ENCODE results near the gene ABI3.

ABI3 gene

DNA sequence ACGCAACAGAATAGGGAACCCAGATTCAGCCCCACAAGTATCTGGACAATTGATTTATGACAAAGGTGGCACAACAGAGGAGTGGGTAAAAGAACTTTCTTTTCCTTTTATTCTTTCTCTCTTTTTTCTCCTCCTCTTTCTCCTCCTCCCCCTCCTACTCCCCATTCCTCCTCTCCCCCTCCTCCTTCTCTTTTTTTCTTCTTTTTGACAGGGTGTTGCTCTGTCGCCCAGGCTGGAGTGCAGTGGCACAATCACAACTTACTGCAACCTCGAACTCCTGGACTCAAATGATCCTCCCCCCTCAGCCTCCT, 16.3 kb upstream of the ABI3 start:
- H3K9me3 ChIP-seq, result no peaks in the 10 kb centered on the region
- DNase-seq, result no peak
- TF ChIP-seq, protein P1, sequence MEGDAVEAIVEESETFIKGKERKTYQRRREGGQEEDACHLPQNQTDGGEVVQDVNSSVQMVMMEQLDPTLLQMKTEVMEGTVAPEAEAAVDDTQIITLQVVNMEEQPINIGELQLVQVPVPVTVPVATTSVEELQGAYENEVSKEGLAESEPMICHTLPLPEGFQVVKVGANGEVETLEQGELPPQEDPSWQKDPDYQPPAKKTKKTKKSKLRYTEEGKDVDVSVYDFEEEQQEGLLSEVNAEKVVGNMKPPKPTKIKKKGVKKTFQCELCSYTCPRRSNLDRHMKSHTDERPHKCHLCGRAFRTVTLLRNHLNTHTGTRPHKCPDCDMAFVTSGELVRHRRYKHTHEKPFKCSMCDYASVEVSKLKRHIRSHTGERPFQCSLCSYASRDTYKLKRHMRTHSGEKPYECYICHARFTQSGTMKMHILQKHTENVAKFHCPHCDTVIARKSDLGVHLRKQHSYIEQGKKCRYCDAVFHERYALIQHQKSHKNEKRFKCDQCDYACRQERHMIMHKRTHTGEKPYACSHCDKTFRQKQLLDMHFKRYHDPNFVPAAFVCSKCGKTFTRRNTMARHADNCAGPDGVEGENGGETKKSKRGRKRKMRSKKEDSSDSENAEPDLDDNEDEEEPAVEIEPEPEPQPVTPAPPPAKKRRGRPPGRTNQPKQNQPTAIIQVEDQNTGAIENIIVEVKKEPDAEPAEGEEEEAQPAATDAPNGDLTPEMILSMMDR (IDR thresholded peaks at IDR 0.05), result no peak
- H3K27me3 ChIP-seq, result no peaks in the 10 kb centered on the region
- H3K36me3 ChIP-seq, result no peaks in the 10 kb centered on the region
- intact Hi-C loops (cut with DNase I; ENCODE audit: low total_unique reads), result no loop called here
- H3K27ac ChIP-seq, result peak overlapping the region; percentile 96 to 98
- peaks cover 0 to 15% (median 7%) of the 10 kb centered on the region in 4 donors for H3K4me1 ChIP-seq
- no peak overlapping the region for H3K4me3 ChIP-seq

DNA sequence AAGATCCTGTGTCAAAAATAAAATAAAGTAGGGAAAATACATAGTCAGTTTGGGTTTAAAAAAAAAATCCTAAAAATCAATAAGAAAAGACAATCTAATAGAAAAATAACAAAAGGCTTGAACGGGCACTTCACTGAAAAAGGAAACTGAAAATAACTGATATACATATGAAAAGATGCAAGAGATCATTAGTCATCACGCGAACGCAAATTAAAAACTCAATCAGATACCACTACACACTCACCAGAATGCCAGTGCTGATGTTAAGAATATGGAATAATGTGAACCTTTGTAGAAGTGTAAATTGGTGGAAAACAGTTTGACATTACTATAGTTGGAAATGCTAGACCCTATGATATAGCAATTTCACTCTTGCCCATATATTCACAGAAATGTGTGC, 14.8 kb upstream of the ABI3 start:
- no peaks in the 10 kb centered on the region for H3K36me3 ChIP-seq
- H3K4me3 ChIP-seq, result no peak overlapping the region
- H3K27me3 ChIP-seq, result no peaks in the 10 kb centered on the region
- intact Hi-C loops (cut with DNase I; ENCODE audit: low total_unique reads), result no loop called here
- TF ChIP-seq, protein P1 (IDR thresholded peaks at IDR 0.05), result no peak
- no peak overlapping the region for H3K27ac ChIP-seq
- H3K9me3 ChIP-seq, result no peaks in the 10 kb centered on the region
- peaks cover 0 to 15% (median 7%) of the 10 kb centered on the region in 4 donors for H3K4me1 ChIP-seq
- DNase-seq, result no peak

DNA sequence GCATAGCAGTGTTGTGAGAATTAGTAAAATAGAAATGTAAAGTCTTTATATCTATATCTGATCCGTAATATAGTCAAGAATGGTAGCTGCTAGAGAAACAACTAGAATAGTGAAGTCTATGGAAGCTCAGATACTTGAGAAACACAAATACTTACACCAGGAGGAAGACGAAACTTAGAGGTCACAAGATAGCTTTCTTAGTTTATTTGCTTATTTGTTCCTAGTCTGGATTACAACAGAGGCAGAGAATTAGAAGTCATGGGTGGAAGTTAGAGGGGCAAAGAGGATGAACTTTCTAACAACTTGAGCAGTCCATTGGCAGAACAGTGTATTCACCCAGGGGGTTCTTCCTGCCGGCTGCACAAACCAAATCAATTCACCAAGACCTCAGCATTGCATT, 14.0 kb upstream of the ABI3 start:
- TF ChIP-seq, protein P1 (IDR thresholded peaks at IDR 0.05), result no peak
- DNase-seq, result no peak
- Histone ChIP-seq H3K27me3 (no peaks in the 10 kb centered on the region), H3K36me3 (no peaks in the 10 kb centered on the region), H3K9me3 (no peaks in the 10 kb centered on the region), H3K27ac (no peak overlapping the region), H3K4me3 (no peak overlapping the region), H3K4me1 (peaks cover 0 to 12% (median 6%) of the 10 kb centered on the region in 4 donors)
- intact Hi-C loops (cut with DNase I; ENCODE audit: low total_unique reads), result no loop called here

DNA sequence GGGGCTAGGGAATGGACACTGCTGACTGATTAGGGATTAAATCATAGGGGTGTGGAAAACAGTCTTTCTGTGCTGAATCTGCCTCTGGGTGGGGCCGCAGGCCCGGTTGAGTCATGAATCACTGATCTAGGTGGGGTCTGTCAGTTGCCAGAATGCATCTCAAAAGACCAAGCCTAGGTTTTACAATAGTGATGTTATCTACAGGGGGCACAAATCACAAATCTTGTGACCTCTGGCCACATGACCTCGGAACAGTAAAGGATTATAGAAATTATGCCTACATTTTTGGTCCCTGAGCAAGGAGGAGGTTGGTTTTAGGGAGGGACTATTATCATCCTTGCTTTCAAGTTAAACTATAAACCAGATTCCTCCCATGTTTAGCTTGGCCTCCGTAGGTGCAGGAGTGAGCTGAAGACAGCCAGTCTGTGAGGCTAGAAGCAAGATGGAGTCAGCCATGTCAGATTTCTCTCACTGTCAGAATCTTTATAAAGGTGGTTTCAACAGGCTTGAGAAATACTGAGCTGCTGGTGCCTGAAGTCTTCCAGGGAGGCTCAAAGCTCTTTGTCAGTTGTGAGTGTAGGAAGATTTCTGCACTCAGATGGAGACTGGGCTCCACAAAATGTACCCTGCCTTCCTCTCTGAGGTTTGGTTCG, 13.0 kb upstream of the ABI3 start:
- no peak for DNase-seq
- Histone ChIP-seq H3K27me3 (no peaks in the 10 kb centered on the region), H3K27ac (no peak overlapping the region), H3K4me3 (no peak overlapping the region), H3K36me3 (no peaks in the 10 kb centered on the region), H3K9me3 (no peaks in the 10 kb centered on the region), H3K4me1 (peaks cover 0 to 11% (median 6%) of the 10 kb centered on the region in 4 donors)
- TF ChIP-seq, protein P1 (IDR thresholded peaks at IDR 0.05), result no peak
- intact Hi-C loops (cut with DNase I; ENCODE audit: low total_unique reads), result no loop called here

DNA sequence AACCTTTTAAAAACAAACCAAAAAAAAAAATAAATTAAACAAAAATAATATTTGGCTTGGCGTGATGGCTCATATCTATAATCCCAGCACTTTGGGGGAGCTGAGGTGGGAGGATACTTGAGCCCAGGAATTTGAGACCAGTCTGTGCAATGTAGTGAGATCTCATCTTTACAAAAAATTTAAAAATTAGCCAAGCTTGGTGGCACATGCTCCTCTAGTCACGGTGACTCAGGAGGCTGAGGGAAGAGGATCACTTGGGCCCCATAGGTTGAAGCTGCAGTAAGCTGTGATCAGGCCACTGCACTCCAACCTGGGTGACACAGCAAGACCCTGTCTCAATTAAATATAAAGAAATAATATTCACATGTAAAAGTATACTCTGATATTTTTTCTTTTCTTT, 12.3 kb upstream of the ABI3 start:
- peaks cover 0 to 8% (median 6%) of the 10 kb centered on the region in 4 donors for H3K4me1 ChIP-seq
- H3K27me3 ChIP-seq, result no peaks in the 10 kb centered on the region
- H3K4me3 ChIP-seq, result no peak overlapping the region
- no peak overlapping the region for H3K27ac ChIP-seq
- intact Hi-C loops (cut with DNase I; ENCODE audit: low total_unique reads), result no loop called here
- TF ChIP-seq, protein P1 (IDR thresholded peaks at IDR 0.05), result no peak
- no peaks in the 10 kb centered on the region for H3K9me3 ChIP-seq
- no peaks in the 10 kb centered on the region for H3K36me3 ChIP-seq
- no peak for DNase-seq
